Measurements from ENCODE around the gene CCPG1. TPM values are rescaled to one million over a fixed set of nuclear protein-coding genes. Genes with fewer than 3 reads are reported as not detected.

CCPG1 gene
- total and polyA plus RNA-seq, 10 of the 15 experiments (the other 5 are each of a cell fraction or from before 2014, with no cell fraction given): 5.1 to 15.8 (median 10.0) TPM

DNA sequence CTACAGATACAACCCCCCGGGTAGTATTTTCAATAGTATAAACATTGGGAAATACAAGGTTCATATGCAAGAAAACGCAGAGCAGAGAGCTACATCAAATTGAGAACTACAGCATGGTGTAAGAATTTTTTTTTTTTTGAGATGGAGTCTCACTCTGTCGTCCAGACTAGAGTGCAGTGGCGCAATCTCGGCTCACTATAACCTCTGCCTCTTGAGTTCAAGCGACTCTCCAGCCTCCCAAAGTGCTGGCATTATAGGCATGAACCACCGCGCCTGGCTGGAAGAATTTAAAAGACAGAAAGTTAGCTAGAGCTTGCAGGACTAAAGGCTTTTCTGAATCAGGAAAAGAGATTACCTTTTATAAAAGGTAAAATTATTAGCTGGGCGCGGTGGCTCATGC is 47.1 kb downstream of the CCPG1 start (continued):
- TF ChIP-seq, protein P1, sequence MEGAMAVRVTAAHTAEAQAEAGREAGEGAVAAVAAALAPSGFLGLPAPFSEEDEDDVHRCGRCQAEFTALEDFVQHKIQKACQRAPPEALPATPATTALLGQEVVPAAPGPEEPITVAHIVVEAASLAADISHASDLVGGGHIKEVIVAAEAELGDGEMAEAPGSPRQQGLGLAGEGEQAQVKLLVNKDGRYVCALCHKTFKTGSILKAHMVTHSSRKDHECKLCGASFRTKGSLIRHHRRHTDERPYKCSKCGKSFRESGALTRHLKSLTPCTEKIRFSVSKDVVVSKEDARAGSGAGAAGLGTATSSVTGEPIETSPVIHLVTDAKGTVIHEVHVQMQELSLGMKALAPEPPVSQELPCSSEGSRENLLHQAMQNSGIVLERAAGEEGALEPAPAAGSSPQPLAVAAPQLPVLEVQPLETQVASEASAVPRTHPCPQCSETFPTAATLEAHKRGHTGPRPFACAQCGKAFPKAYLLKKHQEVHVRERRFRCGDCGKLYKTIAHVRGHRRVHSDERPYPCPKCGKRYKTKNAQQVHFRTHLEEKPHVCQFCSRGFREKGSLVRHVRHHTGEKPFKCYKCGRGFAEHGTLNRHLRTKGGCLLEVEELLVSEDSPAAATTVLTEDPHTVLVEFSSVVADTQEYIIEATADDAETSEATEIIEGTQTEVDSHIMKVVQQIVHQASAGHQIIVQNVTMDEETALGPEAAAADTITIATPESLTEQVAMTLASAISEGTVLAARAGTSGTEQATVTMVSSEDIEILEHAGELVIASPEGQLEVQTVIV (IDR thresholded peaks at IDR 0.05; ENCODE audit: borderline replicate concordance, partially characterized antibody): no peak
- TF ChIP-seq, protein P2, sequence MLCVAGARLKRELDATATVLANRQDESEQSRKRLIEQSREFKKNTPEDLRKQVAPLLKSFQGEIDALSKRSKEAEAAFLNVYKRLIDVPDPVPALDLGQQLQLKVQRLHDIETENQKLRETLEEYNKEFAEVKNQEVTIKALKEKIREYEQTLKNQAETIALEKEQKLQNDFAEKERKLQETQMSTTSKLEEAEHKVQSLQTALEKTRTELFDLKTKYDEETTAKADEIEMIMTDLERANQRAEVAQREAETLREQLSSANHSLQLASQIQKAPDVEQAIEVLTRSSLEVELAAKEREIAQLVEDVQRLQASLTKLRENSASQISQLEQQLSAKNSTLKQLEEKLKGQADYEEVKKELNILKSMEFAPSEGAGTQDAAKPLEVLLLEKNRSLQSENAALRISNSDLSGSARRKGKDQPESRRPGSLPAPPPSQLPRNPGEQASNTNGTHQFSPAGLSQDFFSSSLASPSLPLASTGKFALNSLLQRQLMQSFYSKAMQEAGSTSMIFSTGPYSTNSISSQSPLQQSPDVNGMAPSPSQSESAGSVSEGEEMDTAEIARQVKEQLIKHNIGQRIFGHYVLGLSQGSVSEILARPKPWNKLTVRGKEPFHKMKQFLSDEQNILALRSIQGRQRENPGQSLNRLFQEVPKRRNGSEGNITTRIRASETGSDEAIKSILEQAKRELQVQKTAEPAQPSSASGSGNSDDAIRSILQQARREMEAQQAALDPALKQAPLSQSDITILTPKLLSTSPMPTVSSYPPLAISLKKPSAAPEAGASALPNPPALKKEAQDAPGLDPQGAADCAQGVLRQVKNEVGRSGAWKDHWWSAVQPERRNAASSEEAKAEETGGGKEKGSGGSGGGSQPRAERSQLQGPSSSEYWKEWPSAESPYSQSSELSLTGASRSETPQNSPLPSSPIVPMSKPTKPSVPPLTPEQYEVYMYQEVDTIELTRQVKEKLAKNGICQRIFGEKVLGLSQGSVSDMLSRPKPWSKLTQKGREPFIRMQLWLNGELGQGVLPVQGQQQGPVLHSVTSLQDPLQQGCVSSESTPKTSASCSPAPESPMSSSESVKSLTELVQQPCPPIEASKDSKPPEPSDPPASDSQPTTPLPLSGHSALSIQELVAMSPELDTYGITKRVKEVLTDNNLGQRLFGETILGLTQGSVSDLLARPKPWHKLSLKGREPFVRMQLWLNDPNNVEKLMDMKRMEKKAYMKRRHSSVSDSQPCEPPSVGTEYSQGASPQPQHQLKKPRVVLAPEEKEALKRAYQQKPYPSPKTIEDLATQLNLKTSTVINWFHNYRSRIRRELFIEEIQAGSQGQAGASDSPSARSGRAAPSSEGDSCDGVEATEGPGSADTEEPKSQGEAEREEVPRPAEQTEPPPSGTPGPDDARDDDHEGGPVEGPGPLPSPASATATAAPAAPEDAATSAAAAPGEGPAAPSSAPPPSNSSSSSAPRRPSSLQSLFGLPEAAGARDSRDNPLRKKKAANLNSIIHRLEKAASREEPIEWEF (IDR thresholded peaks at IDR 0.05; ENCODE audit: insufficient replicate concordance, low read depth, low read length): no peak
- no peak for TF ChIP-seq POLR2A (IDR thresholded peaks at IDR 0.05; ENCODE audit: low read depth, low read length)

DNA sequence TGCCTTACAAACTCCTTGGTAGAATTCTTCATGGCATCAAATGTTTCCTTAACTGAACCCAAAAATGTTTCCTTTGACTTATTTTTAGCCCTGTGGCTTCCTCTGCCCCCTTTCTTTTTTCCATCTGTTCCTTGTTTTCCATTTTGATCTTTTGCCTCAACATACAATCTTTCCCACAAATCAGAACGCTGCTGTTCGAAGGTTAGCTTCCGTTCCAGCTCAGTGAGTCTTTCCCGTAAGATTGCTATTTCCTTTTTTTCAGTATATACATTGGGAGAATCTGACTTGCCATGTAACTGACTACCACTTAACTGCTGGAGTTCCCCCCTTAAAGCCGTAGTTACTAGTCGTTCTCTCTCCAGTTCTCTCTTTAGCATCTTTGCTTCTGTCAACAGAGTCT is 47.9 kb downstream of the CCPG1 start:
- no peaks in the 10 kb centered on the region for H3K79me2 ChIP-seq (ENCODE audit: control insufficient read depth, insufficient read depth, low read length)
- H3K4me3 ChIP-seq: no peak overlapping the region
- POLR2A ChIA-PET: no interaction called here
- DNase-seq (ENCODE audit: low read depth, low spot score): no peak
- no peak overlapping the region for H3K27ac ChIP-seq (ENCODE audit: control insufficient read depth, insufficient read depth)
- H3K9ac ChIP-seq (ENCODE audit: control insufficient read depth, insufficient read depth, low read length): no peak overlapping the region
- no peak for ATAC-seq
- no peaks in the 10 kb centered on the region for H3K9me3 ChIP-seq (replicated peaks; ENCODE audit: control insufficient read depth, insufficient read depth, low read length)
- intact Hi-C loops (cut with micrococcal nuclease; ENCODE audit: unreplicated experiment) (no loop called here), in situ Hi-C loops (cut with MboI) (no loop called here)
- SMC1A ChIA-PET (ENCODE audit: uncharacterized antibody, unreplicated experiment): interaction anchor here (1.1 to 2.2 kb wide), 3 partner anchors 13 to 37 kb away, joined by 3 to 11 read pairs (median 6); no protein-coding TSS in a partner anchor
- CTCF ChIA-PET: interaction anchor here (1.7 kb wide), 1 partner anchor 79 kb away, joined by 8 read pairs; no protein-coding TSS in a partner anchor
- no peaks in the 10 kb centered on the region for H4K20me1 ChIP-seq (ENCODE audit: control insufficient read depth, insufficient read depth)
- no peaks in the 10 kb centered on the region for H3K4me1 ChIP-seq (ENCODE audit: control insufficient read depth, insufficient read depth, low read length)
- no peak for FAIRE-seq
- no peak overlapping the region for H2AFZ ChIP-seq (ENCODE audit: control insufficient read depth, low read depth, low read length)
- 75% methylated on average over 6 of the region's 6 CpGs for WGBS (ENCODE audit: insufficient coverage, insufficient replicate concordance, low lambda C conversion rate, missing lambda C conversion rate)
- BruUV-seq (replicated peaks): no TSS peak
- no peak overlapping the region for H3K4me2 ChIP-seq (ENCODE audit: control insufficient read depth, insufficient read depth)
- H3K27me3 ChIP-seq (replicated peaks in 1 of 2; ENCODE audit: control insufficient read depth in 2 of 2, insufficient read depth in 2 of 2, low read length in 1 of 2): no peaks in the 10 kb centered on the region
- RAD21 ChIA-PET (ENCODE audit: unreplicated experiment): interaction anchor here (0.6 to 1.4 kb wide), 3 partner anchors 19 to 79 kb away, joined by 3 read pairs; no protein-coding TSS in a partner anchor
- H3K36me3 ChIP-seq (ENCODE audit: control insufficient read depth in 2 of 2, insufficient read depth in 2 of 2, low read length in 1 of 2): no peaks in the 10 kb centered on the region; a peak in 1 of 4 replicates
- TF ChIP-seq MTA3 (IDR thresholded peaks at IDR 0.05; ENCODE audit: borderline replicate concordance, low read length) (no peak), KLF5 (IDR thresholded peaks at IDR 0.05; ENCODE audit: partially characterized antibody) (no peak), EZH2 (IDR thresholded peaks at IDR 0.05; ENCODE audit: borderline replicate concordance, control insufficient read depth, low read depth, low read length) (no peak), BACH1 (IDR thresholded peaks at IDR 0.05; ENCODE audit: borderline replicate concordance) (no peak), CEBPB (IDR thresholded peaks at IDR 0.05; ENCODE audit: borderline replicate concordance in 1 of 2, low read depth in 2 of 2, low read length in 2 of 2) (no peak), ZZZ3 (IDR thresholded peaks at IDR 0.05; ENCODE audit: control insufficient read depth, insufficient read length, low read depth) (no peak), POLR2A (IDR thresholded peaks at IDR 0.05; ENCODE audit: low read depth, low read length) (no peak), NFXL1 (IDR thresholded peaks at IDR 0.05; ENCODE audit: borderline replicate concordance) (no peak), NR2C1 (IDR thresholded peaks at IDR 0.05) (no peak)

All from GM12878 (cell line).